H1 (cell line): ENCODE measurements around the gene AIFM2. TPM values are rescaled to one million over a fixed set of nuclear protein-coding genes. Genes with fewer than 3 reads are reported as not detected.

Experiments used
- ASH2L ChIP-seq: fragments of 200-600, 300-600 bp; sonication (generic); IDR thresholded peaks from one replicate; pipeline ENCODE4 v1.7.1; 2017; ENCODE audit warnings: low read length
- BACH1 ChIP-seq: IDR thresholded peaks from 2 replicates; pipeline ENCODE4 v1.6.1; 2012; ENCODE audit warnings: low read length, improper control_type of control experiment
- CBX5 ChIP-seq: fragments of 300-800, 300-1000 bp; sonication (generic); IDR thresholded peaks from 2 replicates; pipeline ENCODE4 v1.7.1; 2016; ENCODE audit warnings: antibody characterized with exemption, low read length, low read depth
- CHD7 ChIP-seq: fragments of 300-600 bp; sonication (generic); IDR thresholded peaks from 2 replicates; pipeline ENCODE4 v1.7.1; 2012; ENCODE audit warnings: low read length, moderate library complexity, mild to moderate bottlenecking, inconsistent platforms; ENCODE audit not compliant: insufficient replicate concordance
- EGR1 ChIP-seq: IDR thresholded peaks from 2 replicates; pipeline ENCODE4 v1.6.1; 2011; ENCODE audit warnings: low read depth, low read length, borderline replicate concordance
- HDAC6 ChIP-seq: IDR thresholded peaks from one replicate; pipeline ENCODE4 v1.7.1; 2012; ENCODE audit warnings: low read depth, mild to moderate bottlenecking, inconsistent platforms, low read length, moderate library complexity
- JUND ChIP-seq: IDR thresholded peaks from 2 replicates; pipeline ENCODE4 v1.6.1; 2011; ENCODE audit warnings: mild to moderate bottlenecking, improper control_type of control experiment, low read length
- KDM1A ChIP-seq: fragments of 200-600, 300-600 bp; sonication (generic); IDR thresholded peaks from 2 replicates; pipeline ENCODE4 v1.7.1; 2016; ENCODE audit warnings: mild to moderate bottlenecking, low read length, borderline replicate concordance
- KDM5A ChIP-seq: fragments of 200-600 bp; IDR thresholded peaks from 2 replicates; pipeline ENCODE4 v1.7.1; 2012; ENCODE audit warnings: mild to moderate bottlenecking, low read length, inconsistent platforms, mixed read lengths
- POU5F1 ChIP-seq: IDR thresholded peaks from 2 replicates; pipeline ENCODE4 v1.6.1; 2011; ENCODE audit warnings: low read depth, mild to moderate bottlenecking, low read length, moderate library complexity
- SAP30 ChIP-seq: fragments of 300-600 bp; sonication (generic); IDR thresholded peaks from 2 replicates; pipeline ENCODE4 v1.7.1; 2012; ENCODE audit warnings: low read length, moderate library complexity, mild to moderate bottlenecking, inconsistent platforms; ENCODE audit not compliant: insufficient read depth, insufficient replicate concordance
- SP1 ChIP-seq: IDR thresholded peaks from 2 replicates; pipeline ENCODE4 v1.6.1; 2011; ENCODE audit warnings: low read depth, low read length
- TCF12 ChIP-seq: IDR thresholded peaks from 2 replicates; pipeline ENCODE4 v1.6.1; 2011; ENCODE audit warnings: low read depth, mild to moderate bottlenecking, low read length
- polyA plus RNA-seq, 7 experiments: library from polyadenylated mRNA; depleted of rRNA in 3 of 7; stranded (reverse) in 5 of 7; unstranded in 2 of 7; fragments of >200 nt in 5 of 7; fragments of 200-250 nt in 2 of 7; gene quantifications; 1 replicate in 5 of 7; 2 replicates in 1 of 7; 4 replicates in 1 of 7; pipeline versions ENCODE4 v1.2.1 to v1.2.3, GENCODE V29; 2011 to 2013; ENCODE audit warnings: missing spikeins in 2 of 7, mixed read lengths in 2 of 7
- total RNA-seq: library from RNA; stranded (reverse); fragmentation: NEBNext Ultra II Directional; extraction: Animal tissue kit (Norgen Biotek cat#: 25700); gene quantifications from 2 replicates; pipeline ENCODE4 v1.2.1, GENCODE V29; 2021

The AIFM2 gene
- total and polyA plus RNA-seq, 2 of the 8 experiments (the other 6 are each of a cell fraction or from before 2014, with no cell fraction given) = 4.0 TPM

- TF ChIP-seq CHD7 = no peak
- no peak for TF ChIP-seq BACH1
- no peak for TF ChIP-seq ASH2L
- TF ChIP-seq KDM1A = no peak
- TF ChIP-seq TCF12 = no peak
- no peak for TF ChIP-seq SAP30
- TF ChIP-seq SP1 = no peak
- no peak for TF ChIP-seq HDAC6
- no peak for TF ChIP-seq POU5F1
- no peak for TF ChIP-seq CBX5
- no peak for TF ChIP-seq JUND
- no peak for TF ChIP-seq EGR1
- TF ChIP-seq KDM5A = no peak
Measured at GRCh38 chr10:70140297-70140696, 7.7 kb upstream of the AIFM2 start (continued).
